ENCODE measurements around the gene POU3F2.

POU3F2 gene

GRCh38 chr6:98844244-98845210, 10.2 kb downstream of the POU3F2 start:
- no peak for DNase-seq

GRCh38 chr6:98845211-98846020, 11.0 kb downstream of the POU3F2 start:
- DNase-seq = peak; percentile 68

- DNase-seq = no peak
Observed at GRCh38 chr6:98846021-98846380, 11.6 kb downstream of the POU3F2 start.

- DNase-seq = no peak
Observed at GRCh38 chr6:98847416-98847778, 13.0 kb downstream of the POU3F2 start.

GRCh38 chr6:98847779-98848538, 13.6 kb downstream of the POU3F2 start:
- no peak for DNase-seq

- DNase-seq = no peak
Observed at GRCh38 chr6:98848539-98849242, 14.3 kb downstream of the POU3F2 start.

GRCh38 chr6:98864497-98864896, 30.1 kb downstream of the POU3F2 start:
- no peak for DNase-seq

- no peak for DNase-seq
Observed at GRCh38 chr6:98871057-98871456, 36.7 kb downstream of the POU3F2 start.

- no peak for DNase-seq
Observed at GRCh38 chr6:98871821-98872220, 37.4 kb downstream of the POU3F2 start.

GRCh38 chr6:98875375-98875774, 41.0 kb downstream of the POU3F2 start:
- DNase-seq = no peak

GRCh38 chr6:98877250-98877649, 42.9 kb downstream of the POU3F2 start:
- no peak for DNase-seq

GRCh38 chr6:98880486-98880885, 46.1 kb downstream of the POU3F2 start:
- no peak for DNase-seq

GRCh38 chr6:98885330-98885729, 51.0 kb downstream of the POU3F2 start:
- no peak for DNase-seq

- DNase-seq = no peak
Observed at GRCh38 chr6:98887650-98888049, 53.3 kb downstream of the POU3F2 start.

Data from CD4-positive, alpha-beta T cell treated with Interleukin-12 subunit alpha and Interleukin-12 subunit beta, for 1 hour (primary cell).